ENCODE results near the gene ADAM29. TPM values are rescaled to one million over a fixed set of nuclear protein-coding genes. Genes with fewer than 3 reads are reported as not detected.

Gene ADAM29
- total RNA-seq, 1 donor from 2014 or later, result not detected

DNA sequence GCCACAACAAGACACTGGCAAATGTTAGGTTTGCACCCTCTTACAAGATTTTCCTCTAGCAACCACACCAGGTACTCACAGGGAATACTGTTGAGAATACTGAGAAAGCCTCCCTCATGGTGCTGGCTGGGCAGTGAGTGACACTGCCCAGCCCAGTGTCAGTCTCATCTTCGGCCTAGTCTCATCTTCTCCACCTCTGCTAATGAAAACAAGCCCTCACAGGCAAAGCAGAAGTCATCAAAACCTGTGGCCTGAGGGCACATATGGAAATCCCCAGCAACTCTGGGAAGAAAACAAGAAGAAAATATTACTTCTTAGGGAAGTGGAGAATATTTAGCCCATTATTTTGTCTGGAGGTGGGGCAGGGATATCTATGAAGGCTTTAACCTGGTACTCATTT, 7.9 kb upstream of the ADAM29 start:
- H3K27ac ChIP-seq (ENCODE audit: low read depth, low read length), result no peak overlapping the region
- no peaks in the 10 kb centered on the region for H3K4me1 ChIP-seq (ENCODE audit: control insufficient read depth in 3 of 3, insufficient read depth in 3 of 3, low read length in 3 of 3)
- H3K9me3 ChIP-seq (ENCODE audit: control insufficient read depth in 3 of 3, low read length in 3 of 3), result peaks cover 0 to 4% (median 2%) of the 10 kb centered on the region in 3 donors
- no peak overlapping the region for H3K4me3 ChIP-seq (ENCODE audit: low read length in 3 of 3)
- no peak overlapping the region for H3K9ac ChIP-seq (ENCODE audit: low read depth in 1 of 3, low read length in 3 of 3)
- no peaks in the 10 kb centered on the region for H3K27me3 ChIP-seq (ENCODE audit: control insufficient read depth in 3 of 3, insufficient read depth in 3 of 3, low read length in 3 of 3)
- H3K36me3 ChIP-seq (ENCODE audit: control insufficient read depth in 3 of 3, insufficient read depth in 3 of 3, low read length in 3 of 3), result no peaks in the 10 kb centered on the region

DNA sequence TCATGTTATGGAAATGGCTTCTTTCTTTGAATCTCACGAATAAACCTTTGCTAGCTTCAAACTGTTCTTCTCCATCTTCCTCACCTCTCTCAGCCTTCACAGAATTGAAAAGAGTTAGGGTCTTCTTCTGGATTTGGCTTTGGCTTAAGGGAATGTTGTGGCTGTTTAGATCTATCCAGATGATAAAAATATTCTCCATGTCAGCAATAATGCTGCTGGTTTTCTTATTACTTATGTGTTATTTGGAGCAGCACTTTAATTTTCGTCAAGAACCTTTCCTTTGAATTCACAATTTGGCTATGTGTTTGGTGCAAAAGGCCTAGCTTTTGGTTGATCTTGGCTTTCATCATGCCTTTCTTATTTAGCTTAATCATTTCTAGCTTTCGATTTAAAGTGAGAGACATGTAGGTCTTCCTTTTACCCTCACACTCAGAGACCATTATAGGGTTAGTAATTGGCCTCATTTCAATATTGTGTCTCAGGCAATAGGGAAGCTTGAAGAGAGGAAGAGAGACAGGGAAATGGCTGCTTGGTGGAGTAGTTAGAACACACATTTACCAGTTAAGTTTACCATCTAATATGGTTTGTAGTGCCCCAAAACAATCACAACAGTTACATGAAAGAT, 5.1 kb upstream of the ADAM29 start:
- Histone ChIP-seq H3K4me1 (ENCODE audit: control insufficient read depth in 3 of 3, insufficient read depth in 3 of 3, low read length in 3 of 3) (no peaks in the 10 kb centered on the region), H3K9ac (ENCODE audit: low read depth in 1 of 3, low read length in 3 of 3) (no peak overlapping the region), H3K36me3 (ENCODE audit: control insufficient read depth in 3 of 3, insufficient read depth in 3 of 3, low read length in 3 of 3) (no peaks in the 10 kb centered on the region), H3K27me3 (ENCODE audit: control insufficient read depth in 3 of 3, insufficient read depth in 3 of 3, low read length in 3 of 3) (no peaks in the 10 kb centered on the region), H3K9me3 (ENCODE audit: control insufficient read depth in 3 of 3, low read length in 3 of 3) (peaks cover 0 to 4% (median 2%) of the 10 kb centered on the region in 3 donors), H3K4me3 (ENCODE audit: low read length in 3 of 3) (no peak overlapping the region), H3K27ac (ENCODE audit: low read depth, low read length) (no peak overlapping the region)

DNA sequence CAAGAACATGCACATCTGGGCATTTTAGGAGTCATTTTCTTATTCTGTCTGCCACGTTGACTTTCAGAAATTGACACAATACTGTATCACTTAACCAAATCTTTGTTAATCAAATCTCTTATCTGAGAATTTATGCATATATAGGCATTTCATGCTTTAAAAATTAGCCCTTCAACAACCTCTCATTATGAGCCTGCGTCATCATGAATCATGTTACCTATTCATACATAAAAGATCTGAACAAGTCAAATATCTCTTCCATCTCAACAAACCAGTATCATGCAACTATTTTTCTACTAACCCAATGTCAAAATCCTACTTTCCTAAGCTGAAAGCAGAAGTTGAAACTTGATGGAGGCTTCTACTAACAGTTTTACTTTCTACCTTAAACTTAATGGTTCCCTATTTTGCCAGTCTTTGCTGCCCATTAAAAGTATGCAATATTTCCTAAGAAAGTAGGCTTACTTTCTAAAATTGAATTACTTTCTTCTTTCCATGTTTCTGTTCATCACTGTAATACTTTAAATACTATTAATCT, 1.8 kb downstream of the ADAM29 start:
- H3K36me3 ChIP-seq (ENCODE audit: control insufficient read depth in 3 of 3, insufficient read depth in 3 of 3, low read length in 3 of 3), result no peaks in the 10 kb centered on the region
- no peaks in the 10 kb centered on the region for H3K27me3 ChIP-seq (ENCODE audit: control insufficient read depth in 3 of 3, insufficient read depth in 3 of 3, low read length in 3 of 3)
- no peak overlapping the region for H3K4me3 ChIP-seq (ENCODE audit: low read length in 3 of 3)
- no peak overlapping the region for H3K9ac ChIP-seq (ENCODE audit: low read depth in 1 of 3, low read length in 3 of 3)
- H3K27ac ChIP-seq (ENCODE audit: low read depth, low read length), result no peak overlapping the region
- no peaks in the 10 kb centered on the region for H3K9me3 ChIP-seq (ENCODE audit: control insufficient read depth in 3 of 3, low read length in 3 of 3)
- no peaks in the 10 kb centered on the region for H3K4me1 ChIP-seq (ENCODE audit: control insufficient read depth in 3 of 3, insufficient read depth in 3 of 3, low read length in 3 of 3)

DNA sequence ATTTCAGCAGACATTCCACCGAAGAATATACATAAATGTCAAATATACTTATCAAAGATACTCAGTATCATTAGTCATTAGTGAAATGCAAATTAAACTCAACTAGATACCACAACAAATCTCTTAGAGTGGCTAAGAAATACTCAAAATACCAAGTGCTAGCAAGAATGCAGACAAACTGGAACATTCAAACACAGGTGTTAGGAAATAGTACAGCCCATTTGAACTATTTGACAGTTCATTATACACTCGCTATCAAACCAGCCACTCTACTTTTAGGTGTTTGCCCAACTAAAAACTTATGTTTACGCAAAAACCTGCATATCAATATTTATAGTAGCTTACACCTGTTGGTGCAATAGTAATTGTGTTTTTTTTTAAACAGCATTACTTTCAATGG, 8.8 kb downstream of the ADAM29 start:
- H3K9me3 ChIP-seq (ENCODE audit: control insufficient read depth in 3 of 3, low read length in 3 of 3), result no peaks in the 10 kb centered on the region
- no peak overlapping the region for H3K9ac ChIP-seq (ENCODE audit: low read depth in 1 of 3, low read length in 3 of 3)
- no peaks in the 10 kb centered on the region for H3K36me3 ChIP-seq (ENCODE audit: control insufficient read depth in 3 of 3, insufficient read depth in 3 of 3, low read length in 3 of 3)
- H3K27ac ChIP-seq (ENCODE audit: low read depth, low read length), result no peak overlapping the region
- H3K4me3 ChIP-seq (ENCODE audit: low read length in 3 of 3), result no peak overlapping the region
- no peaks in the 10 kb centered on the region for H3K4me1 ChIP-seq (ENCODE audit: control insufficient read depth in 3 of 3, insufficient read depth in 3 of 3, low read length in 3 of 3)
- H3K27me3 ChIP-seq (ENCODE audit: control insufficient read depth in 3 of 3, insufficient read depth in 3 of 3, low read length in 3 of 3), result no peaks in the 10 kb centered on the region

DNA sequence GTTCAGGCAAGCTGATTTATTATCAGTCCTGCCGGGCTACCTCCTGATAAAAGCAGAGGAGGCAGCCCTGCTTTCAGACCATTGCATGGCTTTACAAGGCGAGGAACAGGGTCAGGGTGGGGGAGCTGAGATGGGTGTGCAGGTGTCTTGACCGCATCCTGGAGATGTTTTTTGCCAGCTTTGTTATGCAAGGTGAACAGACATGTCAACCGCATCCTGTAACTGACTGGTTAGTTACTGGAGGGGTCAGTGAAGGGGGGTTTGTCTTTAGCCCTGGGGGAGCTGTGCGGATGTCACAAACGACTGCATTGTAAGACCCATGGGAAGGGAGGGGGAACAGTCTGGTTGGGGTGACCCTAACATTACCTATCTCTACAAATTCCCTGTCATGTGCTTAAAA, 10.0 kb downstream of the ADAM29 start:
- no peaks in the 10 kb centered on the region for H3K36me3 ChIP-seq (ENCODE audit: control insufficient read depth in 3 of 3, insufficient read depth in 3 of 3, low read length in 3 of 3)
- H3K9me3 ChIP-seq (ENCODE audit: control insufficient read depth in 3 of 3, low read length in 3 of 3), result no peaks in the 10 kb centered on the region
- H3K4me1 ChIP-seq (ENCODE audit: control insufficient read depth in 3 of 3, insufficient read depth in 3 of 3, low read length in 3 of 3), result no peaks in the 10 kb centered on the region
- no peaks in the 10 kb centered on the region for H3K27me3 ChIP-seq (ENCODE audit: control insufficient read depth in 3 of 3, insufficient read depth in 3 of 3, low read length in 3 of 3)
- no peak overlapping the region for H3K27ac ChIP-seq (ENCODE audit: low read depth, low read length)
- no peak overlapping the region for H3K4me3 ChIP-seq (ENCODE audit: low read length in 3 of 3)
- H3K9ac ChIP-seq (ENCODE audit: low read depth in 1 of 3, low read length in 3 of 3), result no peak overlapping the region

DNA sequence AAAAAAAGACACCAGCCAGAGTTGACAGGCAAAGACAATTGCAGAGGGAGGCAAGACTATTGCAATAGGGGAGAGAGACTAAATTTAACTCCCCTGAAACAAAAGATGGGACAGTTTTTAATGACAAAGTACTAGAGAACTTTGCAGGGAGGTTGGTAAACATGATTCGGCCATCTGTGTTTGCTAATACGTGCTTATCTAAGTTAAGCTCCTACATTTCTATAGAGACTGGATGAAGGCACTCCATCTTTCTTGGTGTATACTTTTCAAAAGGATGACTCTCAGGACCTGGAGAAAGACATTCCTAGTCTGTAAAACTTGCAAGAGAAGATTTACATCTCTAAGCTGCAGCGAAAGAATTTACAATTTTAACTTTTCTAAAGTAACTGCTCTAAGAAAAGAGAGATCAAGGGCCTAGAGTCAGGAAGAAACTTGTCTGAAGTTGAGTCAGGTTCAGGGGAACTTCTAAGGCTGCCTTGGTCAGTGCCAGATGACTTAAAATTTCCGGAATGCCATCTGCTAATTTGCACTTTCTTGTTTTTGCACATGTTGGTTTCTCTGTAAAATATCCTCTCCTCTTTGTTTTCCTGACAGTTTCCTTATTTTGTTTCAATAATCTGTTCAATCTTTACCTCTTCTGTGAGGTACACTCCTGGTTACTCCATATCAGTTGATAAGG, 10.6 kb downstream of the ADAM29 start:
- no peaks in the 10 kb centered on the region for H3K9me3 ChIP-seq (ENCODE audit: control insufficient read depth in 3 of 3, low read length in 3 of 3)
- H3K9ac ChIP-seq (ENCODE audit: low read depth in 1 of 3, low read length in 3 of 3), result no peak overlapping the region
- H3K4me1 ChIP-seq (ENCODE audit: control insufficient read depth in 3 of 3, insufficient read depth in 3 of 3, low read length in 3 of 3), result no peaks in the 10 kb centered on the region
- H3K27ac ChIP-seq (ENCODE audit: low read depth, low read length), result no peak overlapping the region
- H3K4me3 ChIP-seq (ENCODE audit: low read length in 3 of 3), result no peak overlapping the region
- no peaks in the 10 kb centered on the region for H3K27me3 ChIP-seq (ENCODE audit: control insufficient read depth in 3 of 3, insufficient read depth in 3 of 3, low read length in 3 of 3)
- H3K36me3 ChIP-seq (ENCODE audit: control insufficient read depth in 3 of 3, insufficient read depth in 3 of 3, low read length in 3 of 3), result no peaks in the 10 kb centered on the region

DNA sequence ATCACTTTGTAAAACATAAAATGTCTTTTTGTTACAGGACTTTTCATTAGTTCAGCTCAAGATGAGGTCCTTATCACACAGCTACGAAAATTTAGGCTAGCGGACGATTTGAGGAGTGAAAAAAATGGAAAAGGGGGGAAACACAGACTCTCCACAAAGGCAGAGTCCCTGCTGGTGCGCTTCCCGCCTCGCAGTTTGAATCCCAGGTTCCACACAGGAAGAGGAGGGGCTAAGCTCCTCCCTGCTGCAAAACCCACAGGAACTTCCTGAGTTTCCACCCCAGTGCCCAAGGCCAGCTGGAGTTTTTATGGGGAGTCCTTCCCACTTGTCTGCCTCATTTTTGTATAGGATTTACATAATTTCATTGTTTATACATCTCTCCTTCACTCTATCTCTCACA, 11.2 kb downstream of the ADAM29 start:
- Histone ChIP-seq H3K9ac (ENCODE audit: low read depth in 1 of 3, low read length in 3 of 3) (no peak overlapping the region), H3K36me3 (ENCODE audit: control insufficient read depth in 3 of 3, insufficient read depth in 3 of 3, low read length in 3 of 3) (no peaks in the 10 kb centered on the region), H3K9me3 (ENCODE audit: control insufficient read depth in 3 of 3, low read length in 3 of 3) (no peaks in the 10 kb centered on the region), H3K27me3 (ENCODE audit: control insufficient read depth in 3 of 3, insufficient read depth in 3 of 3, low read length in 3 of 3) (no peaks in the 10 kb centered on the region), H3K27ac (ENCODE audit: low read depth, low read length) (no peak overlapping the region), H3K4me1 (ENCODE audit: control insufficient read depth in 3 of 3, insufficient read depth in 3 of 3, low read length in 3 of 3) (no peaks in the 10 kb centered on the region), H3K4me3 (ENCODE audit: low read length in 3 of 3) (no peak overlapping the region)

DNA sequence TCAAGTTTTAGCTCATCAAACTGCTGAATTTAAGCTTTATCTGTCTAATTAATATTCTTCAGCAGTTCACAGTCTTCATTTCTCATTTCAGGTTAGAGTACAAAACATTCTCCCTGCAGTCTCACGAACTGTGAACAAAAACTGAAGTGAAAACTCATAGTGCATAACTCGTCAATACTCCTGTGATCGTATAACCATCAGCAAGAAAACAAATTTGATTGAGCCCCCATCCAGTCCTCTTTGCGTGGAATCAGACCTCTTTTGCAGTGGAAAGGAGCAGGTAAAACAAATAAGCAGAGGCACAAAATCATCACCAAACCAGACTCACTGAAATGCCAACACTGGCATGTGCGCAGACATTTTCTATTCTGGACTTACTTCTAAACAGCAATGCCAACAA, 12.7 kb downstream of the ADAM29 start:
- no peak overlapping the region for H3K4me3 ChIP-seq (ENCODE audit: low read length in 3 of 3)
- H3K9ac ChIP-seq (ENCODE audit: low read depth in 1 of 3, low read length in 3 of 3), result no peak overlapping the region
- no peaks in the 10 kb centered on the region for H3K9me3 ChIP-seq (ENCODE audit: control insufficient read depth in 3 of 3, low read length in 3 of 3)
- H3K36me3 ChIP-seq (ENCODE audit: control insufficient read depth in 3 of 3, insufficient read depth in 3 of 3, low read length in 3 of 3), result no peaks in the 10 kb centered on the region
- H3K27ac ChIP-seq (ENCODE audit: low read depth, low read length), result no peak overlapping the region
- no peaks in the 10 kb centered on the region for H3K27me3 ChIP-seq (ENCODE audit: control insufficient read depth in 3 of 3, insufficient read depth in 3 of 3, low read length in 3 of 3)
- H3K4me1 ChIP-seq (ENCODE audit: control insufficient read depth in 3 of 3, insufficient read depth in 3 of 3, low read length in 3 of 3), result no peaks in the 10 kb centered on the region

DNA sequence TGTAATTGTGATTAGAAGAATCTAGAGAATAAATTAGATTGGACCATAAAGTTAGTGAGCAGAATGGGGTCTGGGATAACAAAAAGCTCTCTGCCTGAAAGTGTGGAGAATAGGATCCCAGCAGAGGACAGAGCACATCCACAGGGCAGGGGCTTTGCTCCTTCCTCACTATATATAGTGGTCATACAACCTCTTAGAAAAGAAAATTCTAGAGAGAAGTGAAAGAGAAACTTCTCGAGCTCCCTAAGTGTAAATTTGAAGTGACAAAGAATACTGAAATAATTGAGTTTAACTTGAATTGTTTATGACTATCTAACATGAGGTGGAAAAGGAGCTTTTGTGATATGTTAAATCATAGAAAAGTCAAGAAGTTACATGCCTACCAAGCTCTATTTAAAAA, 14.9 kb downstream of the ADAM29 start:
- H3K36me3 ChIP-seq (ENCODE audit: control insufficient read depth in 3 of 3, insufficient read depth in 3 of 3, low read length in 3 of 3), result no peaks in the 10 kb centered on the region
- H3K4me3 ChIP-seq (ENCODE audit: low read length in 3 of 3), result no peak overlapping the region
- no peak overlapping the region for H3K27ac ChIP-seq (ENCODE audit: low read depth, low read length)
- H3K27me3 ChIP-seq (ENCODE audit: control insufficient read depth in 3 of 3, insufficient read depth in 3 of 3, low read length in 3 of 3), result no peaks in the 10 kb centered on the region
- no peaks in the 10 kb centered on the region for H3K4me1 ChIP-seq (ENCODE audit: control insufficient read depth in 3 of 3, insufficient read depth in 3 of 3, low read length in 3 of 3)
- no peaks in the 10 kb centered on the region for H3K9me3 ChIP-seq (ENCODE audit: control insufficient read depth in 3 of 3, low read length in 3 of 3)
- H3K9ac ChIP-seq (ENCODE audit: low read depth in 1 of 3, low read length in 3 of 3), result no peak overlapping the region

DNA sequence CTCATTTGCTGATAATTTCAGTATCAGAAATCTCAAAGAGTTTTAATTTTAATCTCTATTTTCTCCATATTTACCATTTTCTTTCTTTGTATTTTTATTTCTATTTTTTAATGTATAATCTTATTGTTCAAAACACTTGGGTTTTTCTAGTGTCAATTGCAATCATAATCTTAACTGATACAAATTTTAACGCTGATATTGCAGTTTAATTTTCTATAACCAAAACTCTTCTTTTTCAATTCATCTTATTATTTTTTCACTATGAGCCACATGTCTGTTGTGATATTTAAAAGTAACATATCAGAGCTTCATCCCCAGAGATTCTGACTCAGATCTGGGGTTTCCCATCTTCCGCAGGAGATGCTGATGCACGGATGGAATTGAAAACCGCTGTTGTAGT, 16.2 kb downstream of the ADAM29 start:
- no peak overlapping the region for H3K4me3 ChIP-seq (ENCODE audit: low read length in 3 of 3)
- no peaks in the 10 kb centered on the region for H3K36me3 ChIP-seq (ENCODE audit: control insufficient read depth in 3 of 3, insufficient read depth in 3 of 3, low read length in 3 of 3)
- H3K4me1 ChIP-seq (ENCODE audit: control insufficient read depth in 3 of 3, insufficient read depth in 3 of 3, low read length in 3 of 3), result no peaks in the 10 kb centered on the region
- H3K9me3 ChIP-seq (ENCODE audit: control insufficient read depth in 3 of 3, low read length in 3 of 3), result no peaks in the 10 kb centered on the region
- no peak overlapping the region for H3K9ac ChIP-seq (ENCODE audit: low read depth in 1 of 3, low read length in 3 of 3)
- H3K27ac ChIP-seq (ENCODE audit: low read depth, low read length), result no peak overlapping the region
- no peaks in the 10 kb centered on the region for H3K27me3 ChIP-seq (ENCODE audit: control insufficient read depth in 3 of 3, insufficient read depth in 3 of 3, low read length in 3 of 3)
